IPS-18a (cell line): Measurements from ENCODE around the gene CXCL14.

Experiments
- H3K27ac ChIP-seq: one replicate; pipeline ENCODE4 v1.5.1; 2013; ENCODE audit warnings: low read length
- H3K27me3 ChIP-seq: one replicate; pipeline ENCODE4 v1.6.1; 2013; ENCODE audit warnings: mild to moderate bottlenecking, low read length; ENCODE audit not compliant: control insufficient read depth, insufficient read depth
- H3K36me3 ChIP-seq: one replicate; pipeline ENCODE4 v1.6.1; 2013; ENCODE audit warnings: low read depth, low read length; ENCODE audit not compliant: control insufficient read depth
- H3K4me1 ChIP-seq: one replicate; pipeline ENCODE4 v1.6.1; 2013; ENCODE audit warnings: low read depth, low read length; ENCODE audit not compliant: control insufficient read depth
- H3K4me3 ChIP-seq: one replicate; pipeline ENCODE4 v1.5.1; 2013; ENCODE audit warnings: low read length
- H3K9ac ChIP-seq: one replicate; pipeline ENCODE4 v1.6.1; 2013; ENCODE audit warnings: mild to moderate bottlenecking, low read length, moderate library complexity
- H3K9me3 ChIP-seq: one replicate; pipeline ENCODE4 v1.6.1; 2013; ENCODE audit warnings: low read depth, low read length; ENCODE audit not compliant: control insufficient read depth

CXCL14 gene

GRCh38 chr5:135549413-135549812 lies 29.4 kb downstream of the CXCL14 start:
- Histone ChIP-seq H3K27ac (no peak overlapping the region), H3K9ac (no peak overlapping the region), H3K4me3 (no peak overlapping the region), H3K27me3 (peaks cover 94% of the 10 kb centered on the region), H3K9me3 (no peaks in the 10 kb centered on the region), H3K4me1 (peaks cover 9% of the 10 kb centered on the region), H3K36me3 (no peaks in the 10 kb centered on the region)

GRCh38 chr5:135547590-135548254 lies 31.1 kb downstream of the CXCL14 start:
- H3K9ac ChIP-seq, result no peak overlapping the region
- H3K4me1 ChIP-seq, result peaks cover 15% of the 10 kb centered on the region
- peaks cover 100% of the 10 kb centered on the region for H3K27me3 ChIP-seq

GRCh38 chr5:135546912-135547311 lies 31.9 kb downstream of the CXCL14 start:
- H3K4me3 ChIP-seq, result no peak overlapping the region
- H3K9me3 ChIP-seq, result no peaks in the 10 kb centered on the region
- H3K27me3 ChIP-seq, result peaks cover 100% of the 10 kb centered on the region
- no peak overlapping the region for H3K9ac ChIP-seq
- peaks cover 17% of the 10 kb centered on the region for H3K4me1 ChIP-seq
- no peaks in the 10 kb centered on the region for H3K36me3 ChIP-seq
- no peak overlapping the region for H3K27ac ChIP-seq

More at GRCh38 chr5:135547590-135548254, 31.1 kb downstream of the CXCL14 start:
- Histone ChIP-seq H3K9me3 (no peaks in the 10 kb centered on the region), H3K4me3 (no peak overlapping the region), H3K36me3 (no peaks in the 10 kb centered on the region), H3K27ac (no peak overlapping the region)

- H3K9ac ChIP-seq, result no peak overlapping the region
- no peaks in the 10 kb centered on the region for H3K36me3 ChIP-seq
- no peak overlapping the region for H3K27ac ChIP-seq
- no peak overlapping the region for H3K4me3 ChIP-seq
- no peaks in the 10 kb centered on the region for H3K9me3 ChIP-seq
- H3K27me3 ChIP-seq, result peaks cover 100% of the 10 kb centered on the region
- H3K4me1 ChIP-seq, result peaks cover 17% of the 10 kb centered on the region
Observed at GRCh38 chr5:135546101-135546500, 32.7 kb downstream of the CXCL14 start.

GRCh38 chr5:135545099-135545498 lies 33.7 kb downstream of the CXCL14 start:
- Histone ChIP-seq H3K36me3 (no peaks in the 10 kb centered on the region), H3K27me3 (peaks cover 100% of the 10 kb centered on the region), H3K4me1 (peaks cover 17% of the 10 kb centered on the region), H3K9ac (no peak overlapping the region), H3K4me3 (peak overlapping the region; percentile 35), H3K27ac (no peak overlapping the region), H3K9me3 (no peaks in the 10 kb centered on the region)

GRCh38 chr5:135543485-135544304 lies 35.1 kb downstream of the CXCL14 start:
- H3K27ac ChIP-seq, result no peak overlapping the region
- H3K27me3 ChIP-seq, result peaks cover 100% of the 10 kb centered on the region
- no peak overlapping the region for H3K9ac ChIP-seq
- H3K4me1 ChIP-seq, result peaks cover 17% of the 10 kb centered on the region
- no peaks in the 10 kb centered on the region for H3K36me3 ChIP-seq
- H3K9me3 ChIP-seq, result no peaks in the 10 kb centered on the region
- peak overlapping the region; percentile 35 for H3K4me3 ChIP-seq

GRCh38 chr5:135543001-135543484 lies 35.7 kb downstream of the CXCL14 start:
- H3K4me1 ChIP-seq, result peaks cover 17% of the 10 kb centered on the region
- no peaks in the 10 kb centered on the region for H3K36me3 ChIP-seq
- no peaks in the 10 kb centered on the region for H3K9me3 ChIP-seq
- H3K27me3 ChIP-seq, result peaks cover 100% of the 10 kb centered on the region
- no peak overlapping the region for H3K27ac ChIP-seq
- H3K4me3 ChIP-seq, result peak overlapping the region; percentile 35
- H3K9ac ChIP-seq, result no peak overlapping the region

GRCh38 chr5:135541807-135542502 lies 36.8 kb downstream of the CXCL14 start:
- no peaks in the 10 kb centered on the region for H3K36me3 ChIP-seq
- H3K27me3 ChIP-seq, result peaks cover 100% of the 10 kb centered on the region
- H3K9ac ChIP-seq, result no peak overlapping the region
- H3K4me1 ChIP-seq, result peaks cover 17% of the 10 kb centered on the region
- H3K9me3 ChIP-seq, result no peaks in the 10 kb centered on the region
- H3K27ac ChIP-seq, result no peak overlapping the region
- no peak overlapping the region for H3K4me3 ChIP-seq

GRCh38 chr5:135539430-135540005 lies 39.3 kb downstream of the CXCL14 start:
- Histone ChIP-seq H3K27me3 (peaks cover 100% of the 10 kb centered on the region), H3K9me3 (no peaks in the 10 kb centered on the region), H3K4me3 (no peak overlapping the region), H3K27ac (no peak overlapping the region), H3K9ac (no peak overlapping the region), H3K4me1 (peaks cover 9% of the 10 kb centered on the region), H3K36me3 (no peaks in the 10 kb centered on the region)

GRCh38 chr5:135538261-135538660 lies 40.5 kb downstream of the CXCL14 start:
- no peak overlapping the region for H3K4me3 ChIP-seq
- H3K27me3 ChIP-seq, result peaks cover 100% of the 10 kb centered on the region

GRCh38 chr5:135537745-135538144 lies 41.0 kb downstream of the CXCL14 start:
- Histone ChIP-seq H3K4me1 (peaks cover 7% of the 10 kb centered on the region), H3K27ac (no peak overlapping the region), H3K4me3 (no peak overlapping the region), H3K9me3 (no peaks in the 10 kb centered on the region), H3K27me3 (peaks cover 100% of the 10 kb centered on the region), H3K36me3 (no peaks in the 10 kb centered on the region), H3K9ac (no peak overlapping the region)

More at GRCh38 chr5:135538261-135538660, 40.5 kb downstream of the CXCL14 start:
- H3K27ac ChIP-seq, result no peak overlapping the region
- H3K36me3 ChIP-seq, result no peaks in the 10 kb centered on the region
- H3K4me1 ChIP-seq, result peaks cover 12% of the 10 kb centered on the region
- no peaks in the 10 kb centered on the region for H3K9me3 ChIP-seq
- no peak overlapping the region for H3K9ac ChIP-seq
